MCF 10A (cell line): Measurements from ENCODE around the gene PNRC2. TPM values are rescaled to one million over a fixed set of nuclear protein-coding genes. Genes with fewer than 3 reads are reported as not detected.

ENCODE experiments used
- BruUV-seq: library from RNA; stranded (reverse); fragments of 400-500 nt; replicated peaks from 2 replicates; lab custom pipeline; 2021; lab: Mats Ljungman, UMichigan
- CTCF ChIA-PET: fragments of 300-600 bp; sonication (Branson Sonifier 250); formaldehyde crosslinking; extraction: SDS; loops from one replicate; lab custom pipeline; 2021; ENCODE audit warnings: antibody characterized with exemption, inconsistent platforms; lab: Yijun Ruan, JAX
- POLR2A ChIA-PET: fragments of 300-600, 350-650 bp; sonication (Branson Sonifier 250); formaldehyde crosslinking; extraction: SDS; loops from one replicate; lab custom pipeline; 2020; ENCODE audit warnings: antibody characterized with exemption, inconsistent platforms; lab: Yijun Ruan, JAX
- DNase-seq: peaks from one replicate; pipeline ENCODE4 v3.0.0-alpha.2; 2018; ENCODE audit not compliant: unreplicated experiment
- H3K27ac Mint-ChIP-seq: one replicate; pipeline ENCODE4 v1.8.0; 2022; ENCODE audit warnings: mild to moderate bottlenecking, low read depth, mixed read lengths; ENCODE audit not compliant: unreplicated experiment
- H3K27me3 Mint-ChIP-seq: one replicate; pipeline ENCODE4 v1.8.0; 2022; ENCODE audit warnings: mixed read lengths; ENCODE audit not compliant: insufficient read depth, unreplicated experiment
- H3K36me3 Mint-ChIP-seq: one replicate; pipeline ENCODE4 v1.8.0; 2022; ENCODE audit warnings: mild to moderate bottlenecking, moderate library complexity, mixed read lengths; ENCODE audit not compliant: insufficient read depth, unreplicated experiment
- H3K4me1 Mint-ChIP-seq: one replicate; pipeline ENCODE4 v1.8.0; 2022; ENCODE audit warnings: mixed read lengths; ENCODE audit not compliant: insufficient read depth, unreplicated experiment
- H3K4me3 Mint-ChIP-seq: one replicate; pipeline ENCODE4 v1.8.0; 2022; ENCODE audit warnings: mild to moderate bottlenecking, moderate library complexity, mixed read lengths; ENCODE audit not compliant: unreplicated experiment
- H3K9me3 Mint-ChIP-seq: one replicate; pipeline ENCODE4 v1.8.0; 2022; ENCODE audit warnings: mixed read lengths; ENCODE audit not compliant: unreplicated experiment
- CTCF ChIP-seq: fragments of 200-600 bp; IDR thresholded peaks from one replicate; pipeline ENCODE4 v1.8.0; 2022; ENCODE audit warnings: antibody characterized with exemption, mild to moderate bottlenecking; ENCODE audit not compliant: unreplicated experiment
- intact Hi-C: fragments of 100-400 bp; cut with micrococcal nuclease; formaldehyde crosslinking; loops from 2 replicates; pipeline ENCODE4 v1.14.1; 2022
- total RNA-seq: library from RNA; stranded (reverse); gene quantifications from 2 replicates; pipeline ENCODE4 v1.2.3, GENCODE V29; 2022

Gene PNRC2
- total RNA-seq, 1 experiment from 2014 or later: 115 TPM

DNA sequence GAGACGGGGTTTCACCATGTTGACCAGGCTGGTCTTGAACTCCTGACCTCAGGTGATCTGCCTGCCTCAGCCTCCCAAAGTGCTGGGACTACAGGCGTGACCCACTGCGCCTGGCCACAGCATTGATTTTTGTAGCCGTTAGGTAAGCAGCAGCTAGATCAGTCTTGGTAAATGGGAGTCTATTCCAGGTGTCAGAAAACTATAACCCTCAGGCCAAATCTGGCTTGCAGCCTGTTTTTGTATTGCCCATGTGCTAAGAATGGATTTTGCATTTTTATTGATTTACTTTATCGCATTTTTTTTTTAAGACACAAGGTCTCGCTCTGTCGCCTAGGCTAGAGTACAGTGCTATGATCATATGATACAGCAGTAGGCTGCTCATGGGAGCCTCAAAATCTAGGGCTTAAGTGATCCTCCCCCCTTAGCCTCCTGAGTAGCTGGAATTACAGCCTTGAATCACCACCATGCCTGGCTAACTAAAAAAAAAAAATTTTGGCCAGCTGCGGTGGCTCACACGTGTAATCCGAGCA is 37.1 kb downstream of the PNRC2 start:
- Mint-ChIP-seq H3K4me3 (no peak overlapping the region), H3K36me3 (no peaks in the 10 kb centered on the region), H3K27ac (no peak overlapping the region), H3K27me3 (no peaks in the 10 kb centered on the region), H3K9me3 (no peaks in the 10 kb centered on the region), H3K4me1 (peaks cover 5% of the 10 kb centered on the region)
- no peak for DNase-seq
- intact Hi-C loops: no loop called here
- POLR2A ChIA-PET: interaction anchor here (1.2 kb wide), 1 partner anchor 16 kb away, joined by 3 read pairs; the partner anchor contains the start of gene SRSF10
- BruUV-seq: no TSS peak
- CTCF ChIA-PET: no interaction called here
- no peak for TF ChIP-seq CTCF

- intact Hi-C loops: no loop called here
- Mint-ChIP-seq H3K4me3 (no peak overlapping the region), H3K27ac (no peak overlapping the region), H3K4me1 (peaks cover 5% of the 10 kb centered on the region), H3K27me3 (no peaks in the 10 kb centered on the region), H3K36me3 (no peaks in the 10 kb centered on the region), H3K9me3 (no peaks in the 10 kb centered on the region)
- ChIA-PET CTCF (no interaction called here), POLR2A (interaction anchor here (1.2 kb wide), 1 partner anchor 17 kb away, joined by 3 read pairs; the partner anchor contains the start of gene SRSF10)
- TF ChIP-seq CTCF: no peak
- BruUV-seq: no TSS peak
- DNase-seq: no peak
Measured at GRCh38 chr1:23997812-23998211, 38.2 kb downstream of the PNRC2 start.

DNA sequence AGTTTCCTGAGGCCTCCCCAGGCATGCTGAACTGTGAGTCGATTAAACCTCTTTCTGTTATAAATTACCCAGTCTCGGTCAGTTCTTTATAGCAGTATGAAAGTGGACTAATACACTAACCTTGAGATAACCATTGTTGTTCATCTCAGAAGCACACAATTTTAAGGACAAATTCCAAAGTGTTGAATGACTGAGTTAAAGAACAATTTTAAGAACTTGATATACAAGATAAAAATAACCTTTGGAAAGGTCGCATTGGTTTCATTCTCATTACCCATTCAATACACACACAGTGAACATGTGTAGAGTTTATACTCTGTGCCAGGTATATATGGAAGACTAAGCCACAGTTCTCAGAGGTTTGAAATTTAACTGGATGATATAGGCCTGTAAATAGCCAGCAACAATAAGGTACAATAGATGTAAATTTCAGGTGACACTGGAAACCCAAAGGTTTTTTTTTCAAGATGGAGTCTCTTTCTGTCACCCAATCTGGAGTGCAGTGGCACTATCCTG is 39.6 kb downstream of the PNRC2 start:
- POLR2A ChIA-PET: no interaction called here
- no TSS peak for BruUV-seq
- H3K27ac Mint-ChIP-seq: no peak overlapping the region
- no peak for DNase-seq
- H3K36me3 Mint-ChIP-seq: no peaks in the 10 kb centered on the region
- H3K9me3 Mint-ChIP-seq: no peaks in the 10 kb centered on the region
- CTCF ChIA-PET: no interaction called here
- H3K27me3 Mint-ChIP-seq: no peaks in the 10 kb centered on the region
- intact Hi-C loops: no loop called here
- TF ChIP-seq CTCF: no peak
- no peak overlapping the region for H3K4me3 Mint-ChIP-seq
- H3K4me1 Mint-ChIP-seq: peaks cover 14% of the 10 kb centered on the region

GRCh38 chr1:24002695-24003094 is 43.1 kb downstream of the PNRC2 start:
- TF ChIP-seq CTCF: no peak
- H3K4me3 Mint-ChIP-seq: no peak overlapping the region
- BruUV-seq: no TSS peak
- no peaks in the 10 kb centered on the region for H3K36me3 Mint-ChIP-seq
- H3K9me3 Mint-ChIP-seq: no peaks in the 10 kb centered on the region
- POLR2A ChIA-PET: interaction anchor here (0.8 to 2.2 kb wide), 5 partner anchors 12 to 42 kb away, joined by 3 to 16 read pairs (median 6); partner anchors contain the start of genes PNRC2 and SRSF10
- CTCF ChIA-PET: interaction anchor here (1.1 kb wide), 1 partner anchor 22 kb away, joined by 3 read pairs; no protein-coding TSS in a partner anchor
- no peak overlapping the region for H3K27ac Mint-ChIP-seq
- no peak for DNase-seq
- peaks cover 14% of the 10 kb centered on the region for H3K4me1 Mint-ChIP-seq
- intact Hi-C loops: no loop called here
- H3K27me3 Mint-ChIP-seq: no peaks in the 10 kb centered on the region
